ENCODE measurements around the gene SPX.

Gene SPX

GRCh38 chr12:21539797-21540196 lies 13.7 kb downstream of the SPX start:
- no peak for DNase-seq

DNA sequence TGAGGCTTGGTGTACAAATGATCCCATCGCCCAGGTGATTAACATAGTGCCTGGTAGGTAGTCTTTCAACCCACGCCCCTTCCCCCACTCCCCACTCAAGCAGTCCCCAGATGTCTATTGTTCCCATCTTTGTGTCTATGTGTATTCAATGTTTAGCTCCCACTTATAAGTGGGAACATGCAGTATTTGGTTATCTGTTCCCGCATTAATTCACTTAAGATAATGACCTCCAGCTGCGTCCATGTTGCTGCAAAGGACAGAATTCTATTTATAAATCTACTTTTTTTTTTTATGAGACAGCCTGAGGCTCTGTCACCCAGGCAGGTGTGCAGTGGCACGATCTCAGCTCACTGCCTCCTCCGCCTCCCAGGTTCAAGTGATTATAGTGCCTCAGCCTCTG lies 15.7 kb downstream of the SPX start:
- no peak for DNase-seq

DNA sequence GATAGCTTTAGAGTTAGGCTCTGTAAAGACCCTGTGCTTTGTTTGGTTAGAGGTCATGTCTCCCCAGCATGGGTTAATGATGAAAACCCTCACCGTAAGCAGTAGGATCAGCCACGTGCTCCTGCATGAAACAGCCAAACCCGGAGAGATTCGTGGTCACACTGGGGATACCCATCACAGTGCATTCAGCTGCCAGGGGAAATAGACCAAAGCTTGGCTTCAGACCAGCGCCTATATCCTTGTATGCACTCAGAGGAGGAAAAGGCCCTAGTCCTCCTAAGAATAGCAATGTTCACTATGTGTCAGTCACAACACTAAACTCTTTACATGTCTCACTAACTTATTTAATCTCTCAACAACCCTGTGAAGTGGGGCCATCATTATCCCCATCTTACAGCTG lies 16.3 kb downstream of the SPX start:
- DNase-seq = no peak

GRCh38 chr12:21543151-21543550 lies 17.1 kb downstream of the SPX start:
- no peak for DNase-seq

DNA sequence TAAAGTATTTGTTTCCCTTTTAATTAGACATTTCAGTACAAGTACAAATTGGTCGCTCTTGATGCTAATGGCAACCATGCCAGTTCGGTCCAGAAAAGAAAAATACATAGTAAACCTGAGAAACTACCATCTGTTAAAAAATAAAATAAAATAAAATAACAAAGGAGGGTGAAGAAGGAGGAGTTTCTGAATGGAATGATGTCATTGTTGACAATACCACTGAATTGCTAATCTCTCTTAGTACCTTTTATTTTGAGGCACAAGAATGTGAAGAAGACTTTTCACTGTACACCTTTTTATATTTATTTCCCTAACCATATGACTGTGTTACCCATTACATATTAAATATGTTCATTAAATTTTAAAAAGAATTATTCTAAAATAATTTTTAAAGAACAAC lies 19.5 kb downstream of the SPX start:
- no peak for DNase-seq

DNA sequence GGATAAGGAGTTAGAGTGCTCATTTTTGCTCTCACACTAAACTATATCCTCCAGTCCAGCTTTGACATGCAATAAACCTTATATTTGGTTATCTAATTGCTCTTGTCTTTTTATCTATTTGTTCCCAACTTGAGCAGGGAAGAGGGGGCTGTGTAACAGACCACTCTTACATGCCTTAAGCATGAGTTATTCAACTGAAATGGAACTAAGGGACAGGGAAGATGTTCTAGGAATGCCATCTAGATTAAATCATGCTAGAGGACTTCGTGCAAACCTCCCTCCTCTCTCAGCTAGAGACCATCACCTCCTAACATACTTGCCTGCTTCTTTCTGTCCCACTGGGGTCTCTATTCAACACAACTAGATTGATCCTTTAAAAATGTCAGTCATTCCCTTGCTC lies 20.6 kb downstream of the SPX start:
- DNase-seq = no peak

DNA sequence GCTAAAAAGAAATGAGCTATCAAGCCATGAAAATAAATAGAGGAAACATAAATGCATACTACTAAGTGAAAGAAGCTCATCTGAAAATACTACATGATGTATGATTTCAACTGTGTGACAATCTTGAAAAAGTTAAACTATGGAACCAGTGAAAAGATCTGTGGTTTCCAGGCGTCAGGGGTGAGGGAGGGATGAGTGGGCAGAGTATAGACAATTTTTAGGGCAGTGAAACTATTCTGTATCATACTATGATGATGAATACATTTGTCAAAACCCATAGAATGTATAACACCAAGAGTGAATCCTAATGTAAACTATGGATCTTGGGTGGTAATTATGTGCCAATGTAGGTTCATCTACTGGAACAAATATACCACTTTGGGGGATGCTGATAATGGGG lies 21.3 kb downstream of the SPX start:
- no peak for DNase-seq

GRCh38 chr12:21551841-21552465 lies 25.9 kb downstream of the SPX start:
- no peak for DNase-seq

DNA sequence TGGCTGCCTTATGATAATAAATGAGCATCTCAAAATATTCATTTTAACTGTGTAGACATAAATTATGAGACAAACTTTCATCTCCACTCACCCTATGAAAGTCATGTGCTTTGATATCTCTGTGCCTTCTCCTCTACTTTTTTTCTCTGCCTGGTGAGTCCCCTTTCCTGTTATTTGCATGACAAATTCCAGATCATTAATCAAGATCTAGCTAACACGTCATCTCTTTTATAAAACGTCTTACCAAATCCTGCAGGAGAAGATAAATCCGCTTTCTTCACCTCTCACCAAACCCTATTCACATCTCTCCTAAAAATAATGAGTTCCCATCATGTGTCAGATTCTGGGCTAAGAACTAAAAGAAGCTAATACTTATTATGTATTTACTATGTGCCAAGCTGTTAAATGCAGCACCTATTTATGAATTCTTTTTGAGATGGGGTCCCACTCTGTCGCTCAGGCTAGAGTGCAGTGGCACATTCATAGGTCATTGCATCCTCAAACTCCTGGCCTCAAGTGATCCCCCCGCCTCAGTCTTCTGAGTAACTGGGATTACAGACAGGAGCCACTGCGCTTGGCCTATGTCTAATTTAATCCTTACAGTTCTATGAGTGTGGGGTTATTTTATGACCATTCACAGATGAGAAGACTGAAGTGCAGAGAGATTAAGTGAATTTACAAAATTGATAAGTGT lies 26.7 kb downstream of the SPX start:
- no peak for DNase-seq

- DNase-seq = no peak
Observed at GRCh38 chr12:21553329-21553675, 27.2 kb downstream of the SPX start.

DNA sequence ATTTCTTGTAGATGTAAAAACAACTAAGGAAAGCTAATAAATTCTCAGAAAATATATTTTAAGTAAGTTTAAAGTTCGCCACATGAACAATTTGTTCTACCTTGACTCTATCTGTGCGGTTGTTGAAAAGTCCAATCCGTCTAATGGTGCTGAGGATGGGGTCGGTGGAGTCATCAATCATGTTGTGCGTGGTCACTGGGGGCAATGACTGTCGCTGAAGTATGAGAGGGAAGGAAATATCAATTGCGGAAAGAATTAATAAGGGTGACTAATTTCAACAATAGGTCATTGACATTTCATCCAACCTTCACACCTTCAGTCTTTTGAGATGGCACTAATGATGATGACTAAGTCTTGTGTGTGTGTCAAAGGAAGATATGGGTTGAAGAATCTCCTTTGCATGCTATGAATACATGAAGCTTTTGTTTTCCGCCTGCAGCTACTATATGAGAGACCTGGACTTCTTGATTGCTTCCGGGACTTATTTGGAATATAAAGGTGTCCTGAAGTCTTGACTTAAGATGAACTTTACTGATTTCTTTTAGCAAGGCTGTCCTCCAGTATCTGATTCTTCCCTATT lies 32.1 kb downstream of the SPX start:
- DNase-seq = no peak

- DNase-seq = no peak
Observed at GRCh38 chr12:21559855-21560569, 33.9 kb downstream of the SPX start.

DNA sequence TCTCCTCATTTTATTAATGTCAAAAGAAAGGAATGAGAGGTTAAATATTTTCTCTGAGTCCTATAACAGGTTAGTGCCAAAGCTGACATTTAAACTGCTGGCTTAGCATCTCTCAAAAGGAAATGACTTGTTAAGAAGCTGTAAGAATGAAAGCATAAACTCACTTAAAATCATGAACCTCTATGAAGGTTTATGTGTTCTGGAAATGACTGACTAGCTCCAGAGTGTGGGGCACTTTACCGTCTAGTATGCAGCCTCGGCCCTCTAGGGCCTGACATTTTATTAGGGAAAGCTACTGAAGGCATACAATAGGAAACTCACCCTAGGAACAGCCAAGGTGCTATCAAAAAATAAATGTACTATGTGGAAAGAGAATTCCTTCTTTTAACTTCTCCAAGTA lies 35.1 kb downstream of the SPX start:
- DNase-seq = no peak

GRCh38 chr12:21562859-21563258 lies 36.8 kb downstream of the SPX start:
- DNase-seq = no peak

GRCh38 chr12:21566223-21566906 lies 40.3 kb downstream of the SPX start:
- DNase-seq = no peak

DNA sequence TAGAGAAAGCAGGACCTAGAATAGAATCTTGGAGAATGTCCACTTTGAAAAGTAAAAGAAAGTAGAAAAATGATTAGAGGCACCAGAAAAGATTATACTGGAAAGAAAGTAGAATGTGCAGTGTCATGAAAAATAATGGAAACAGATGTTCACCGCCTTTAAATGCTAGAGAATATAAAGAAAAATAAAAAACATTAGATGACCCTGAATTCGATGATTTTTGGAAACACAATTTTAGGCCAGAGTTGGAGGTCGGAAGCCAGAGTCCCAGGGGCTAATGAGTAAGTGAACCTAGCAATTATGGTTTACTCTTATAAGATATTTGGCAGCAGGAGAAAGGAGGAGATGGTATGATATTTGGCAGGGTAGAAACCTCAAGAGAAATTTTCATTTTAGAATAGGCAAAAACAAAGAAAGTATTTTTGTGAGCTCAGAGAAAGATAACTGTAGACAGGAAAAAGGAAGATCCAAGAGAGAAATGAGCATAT lies 40.9 kb downstream of the SPX start:
- no peak for DNase-seq

DNA sequence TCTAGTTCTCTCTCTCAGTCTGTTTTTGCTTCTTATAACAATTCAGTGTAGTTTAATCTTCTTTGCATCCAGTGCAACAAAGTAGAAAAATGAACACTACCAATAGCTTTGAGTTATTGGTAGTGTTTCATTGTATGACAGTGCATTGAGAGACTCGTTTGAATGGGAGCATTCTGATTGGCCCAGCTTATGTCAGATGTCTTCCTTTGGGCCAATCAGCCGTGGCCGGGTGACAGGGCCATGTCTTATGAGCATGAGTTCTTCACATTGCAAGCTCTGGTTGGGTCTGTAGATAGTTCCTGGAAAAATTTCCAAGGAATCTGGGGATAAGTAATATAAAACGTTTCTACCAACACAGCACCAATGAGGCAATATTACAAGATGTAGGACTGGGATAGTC lies 42.0 kb downstream of the SPX start:
- no peak for DNase-seq

GRCh38 chr12:21571046-21571445 lies 45.0 kb downstream of the SPX start:
- DNase-seq = no peak

DNA sequence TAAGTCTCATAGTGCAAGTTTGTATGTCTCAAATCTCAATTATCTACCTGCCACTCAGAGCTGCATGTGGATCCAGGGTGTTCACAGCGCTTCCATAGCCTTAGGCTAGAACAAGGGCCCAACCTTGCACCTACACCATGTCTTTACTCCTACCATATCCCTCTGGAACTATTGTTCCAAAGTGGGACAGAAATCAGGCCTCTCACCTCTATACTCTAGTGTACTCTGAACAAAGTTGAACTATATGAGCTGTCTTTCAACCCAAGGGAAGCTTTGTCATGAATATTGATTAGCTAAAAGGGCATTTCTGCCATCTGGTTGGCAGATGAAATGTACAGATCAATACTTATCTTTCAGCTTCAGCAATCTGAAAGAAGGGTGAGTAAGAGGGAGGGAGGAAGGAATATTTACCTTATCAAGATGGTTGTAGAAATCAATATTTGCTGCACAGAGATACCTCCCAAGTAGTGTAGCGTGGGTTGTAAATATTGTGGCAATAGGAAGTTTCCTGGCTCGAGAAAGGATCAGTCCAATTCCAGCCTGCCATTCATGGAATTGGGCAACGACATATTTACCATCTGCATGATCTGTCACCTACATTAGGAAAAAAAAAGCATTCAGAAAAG lies 47.8 kb downstream of the SPX start:
- no peak for DNase-seq

DNA sequence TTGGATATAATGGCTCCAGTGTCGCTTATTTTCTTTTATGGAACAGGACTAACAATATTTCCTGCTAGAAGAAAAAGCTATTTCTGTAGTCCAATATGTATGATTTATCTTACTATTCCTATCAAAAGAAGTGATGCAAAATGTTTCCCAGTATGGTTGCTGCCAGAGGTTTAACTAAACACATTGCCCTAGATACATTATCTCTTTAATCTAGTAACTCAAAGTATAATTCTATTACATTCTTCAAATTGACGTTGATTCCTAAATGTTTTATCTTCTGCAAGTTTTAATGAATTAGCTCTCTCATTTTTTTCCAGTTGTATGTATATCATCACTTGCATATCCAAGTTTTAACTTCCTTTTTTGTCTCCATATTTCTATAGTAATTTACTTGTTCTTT lies 50.3 kb downstream of the SPX start:
- no peak for DNase-seq

DNA sequence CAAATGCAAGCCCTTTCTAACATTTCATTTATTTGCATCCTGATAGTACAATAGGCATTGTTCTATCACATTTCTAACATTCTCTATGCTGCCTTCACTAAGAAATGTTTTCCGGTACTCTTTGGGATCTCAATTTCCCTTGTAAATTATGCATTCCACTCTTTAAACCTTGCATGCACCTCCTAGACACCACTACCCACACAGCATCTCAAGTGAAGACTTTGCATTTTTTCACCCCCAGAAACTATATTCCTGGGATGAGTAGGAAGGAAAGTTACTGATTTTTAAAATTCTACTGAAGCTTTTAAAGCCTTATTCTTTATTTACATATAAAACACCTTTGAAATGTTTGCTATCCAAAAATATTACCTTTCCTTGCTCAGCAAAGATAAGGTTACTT lies 51.4 kb downstream of the SPX start:
- DNase-seq = no peak

DNA sequence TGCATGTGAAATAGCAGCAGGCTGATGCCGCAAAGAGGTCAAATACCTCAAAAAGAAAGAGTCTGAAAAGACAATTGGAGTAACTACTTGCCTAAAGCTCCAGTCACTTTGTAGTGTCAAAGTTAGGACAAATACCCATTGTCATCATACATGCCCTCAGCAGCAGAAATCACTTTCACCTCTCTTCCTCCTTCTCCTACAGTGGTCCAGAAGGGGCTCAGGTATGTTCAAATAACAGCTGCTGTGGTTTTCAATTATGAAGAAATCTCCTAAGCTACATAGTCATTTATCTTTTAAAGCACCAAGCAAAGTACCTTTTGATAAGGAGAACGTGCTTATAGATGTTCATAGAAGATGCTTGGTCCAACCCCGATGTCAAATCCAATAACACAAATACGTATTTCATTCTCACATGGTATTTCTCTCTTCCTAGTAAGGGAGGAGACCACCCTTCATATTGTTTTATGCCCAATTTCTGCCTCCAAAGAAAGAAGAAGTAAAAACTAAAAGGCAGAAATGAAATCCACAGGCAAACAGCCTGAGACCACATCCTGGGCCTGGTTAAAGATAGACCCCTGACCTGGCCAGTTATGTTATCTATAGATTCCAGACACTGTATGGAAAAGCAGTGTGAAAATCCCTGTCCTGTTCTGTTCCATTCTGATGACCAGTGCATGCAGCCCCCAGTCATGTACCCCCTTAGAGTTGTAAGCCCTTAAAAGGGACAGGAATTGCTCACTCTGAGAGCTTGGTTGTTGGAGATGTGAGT lies 54.8 kb downstream of the SPX start:
- DNase-seq = no peak

Data from SIG-M5 (cell line).